T-helper 1 cell treated with Interleukin-12 subunit alpha and Interleukin-12 subunit beta and Interleukin-4 antibody, amounts not matched to agents 30 μg/mL and 1 μg/mL, for 36 hours (primary cell): Measurements from ENCODE around the gene CRLF3.
"Not testable (repeated sequence)": the region's sequence is repeated elsewhere in the genome, so short reads cannot be mapped to it uniquely, and the experiment has no call there.

Experiments used
- H3K27ac Mint-ChIP-seq: one replicate; pipeline ENCODE4 v1.8.0; 2021; ENCODE audit warnings: mild to moderate bottlenecking, mixed read lengths
- H3K27me3 Mint-ChIP-seq: one replicate; pipeline ENCODE4 v1.8.0; 2021; ENCODE audit warnings: low read depth, mixed read lengths
- H3K36me3 Mint-ChIP-seq: one replicate; pipeline ENCODE4 v1.8.0; 2021; ENCODE audit warnings: low read depth, mixed read lengths
- H3K4me1 Mint-ChIP-seq: one replicate; pipeline ENCODE4 v1.8.0; 2021; ENCODE audit warnings: low read depth, mixed read lengths
- H3K4me3 Mint-ChIP-seq: one replicate; pipeline ENCODE4 v1.8.0; 2021; ENCODE audit warnings: mild to moderate bottlenecking, moderate library complexity, mixed read lengths
- H3K9me3 Mint-ChIP-seq: one replicate; pipeline ENCODE4 v1.8.0; 2021; ENCODE audit warnings: mixed read lengths

The CRLF3 gene

DNA sequence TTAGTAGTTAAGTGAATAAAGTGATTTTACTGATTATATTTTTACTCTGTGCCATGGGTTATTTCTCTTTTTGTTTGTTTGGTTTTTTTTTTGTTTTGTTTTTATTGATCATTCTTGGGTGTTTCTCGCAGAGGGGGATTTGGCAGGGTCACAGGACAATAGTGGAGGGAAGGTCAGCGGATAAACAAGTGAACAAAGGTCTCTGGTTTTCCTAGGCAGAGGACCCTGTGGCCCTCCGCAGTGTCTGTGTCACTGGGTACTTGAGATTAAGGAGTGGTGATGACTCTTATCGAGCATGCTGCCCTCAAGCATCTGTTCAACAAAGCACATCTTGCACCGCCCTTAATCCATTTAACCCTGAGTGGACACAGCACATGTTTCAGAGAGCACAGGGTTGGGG lies 88.8 kb downstream of the CRLF3 start:
- H3K9me3 Mint-ChIP-seq, H3K27me3 Mint-ChIP-seq: not testable (repeated sequence)
- Mint-ChIP-seq H3K4me3 (peak overlapping the region; percentile 44), H3K36me3 (peaks cover 18% of the 10 kb centered on the region), H3K27ac (peak overlapping the region; percentile 50), H3K4me1 (peaks cover 20% of the 10 kb centered on the region)

DNA sequence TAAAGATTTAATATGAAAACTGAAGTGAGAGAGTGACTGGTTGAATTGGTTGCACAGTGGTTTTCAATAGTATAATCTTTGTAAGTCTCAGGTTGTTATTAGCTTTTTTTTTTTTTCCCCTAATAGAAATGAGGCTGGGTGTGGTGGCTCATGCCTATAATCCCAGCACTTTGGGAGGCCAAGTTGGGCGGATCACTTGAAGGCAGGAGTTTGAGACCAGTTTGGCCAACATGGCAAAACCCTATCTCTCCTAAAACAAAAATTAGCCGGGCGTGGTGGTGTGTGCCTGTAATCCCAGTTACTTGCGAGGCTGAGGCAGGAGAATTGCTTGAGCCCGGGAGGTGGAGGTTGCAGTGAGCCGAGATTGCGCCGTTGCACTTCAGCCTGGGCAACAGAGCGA lies 89.3 kb downstream of the CRLF3 start:
- not testable (repeated sequence) for H3K27ac Mint-ChIP-seq, H3K27me3 Mint-ChIP-seq, H3K4me3 Mint-ChIP-seq, H3K9me3 Mint-ChIP-seq
- Mint-ChIP-seq H3K4me1 (peaks cover 20% of the 10 kb centered on the region), H3K36me3 (peaks cover 15% of the 10 kb centered on the region)

DNA sequence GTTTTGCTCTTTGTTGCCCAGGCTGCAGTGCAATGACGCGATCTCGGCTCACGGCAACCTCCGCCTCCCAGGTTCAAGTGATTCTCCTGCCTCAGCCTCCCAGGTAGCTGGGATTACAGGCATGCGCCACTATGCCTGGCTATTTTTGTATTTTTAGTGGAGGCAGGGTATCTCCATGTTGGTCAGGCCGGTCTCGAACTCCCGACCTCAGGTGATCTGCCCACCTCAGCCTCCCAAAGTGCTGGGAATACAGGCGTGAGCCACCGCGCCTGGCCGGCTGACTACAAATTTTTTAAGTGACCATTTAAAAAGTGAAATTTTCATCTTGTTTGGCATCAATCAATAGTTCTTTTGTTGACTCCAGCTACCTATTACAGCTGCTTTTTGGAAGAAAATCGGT lies 90.3 kb downstream of the CRLF3 start:
- Mint-ChIP-seq H3K4me1 (peaks cover 17% of the 10 kb centered on the region), H3K36me3 (peaks cover 14% of the 10 kb centered on the region)
- not testable (repeated sequence) for H3K4me3 Mint-ChIP-seq, H3K27me3 Mint-ChIP-seq, H3K27ac Mint-ChIP-seq, H3K9me3 Mint-ChIP-seq
